Stomach (tissue), 4 donors: ENCODE results near the gene C1QTNF12.

Experiments used
- CTCF ChIP-seq, 7 experiments: fragments of 450-650 bp in 4 of 7; fragments of 200-600 bp in 3 of 7; sonication (generic) in 3 of 7; IDR thresholded peaks; one replicate each; pipeline ENCODE4 v1.5.1; 2016 to 2019; ENCODE audit warnings: antibody characterized with exemption in 7 of 7, control low read depth in 2 of 7, mild to moderate bottlenecking in 1 of 7
- EP300 ChIP-seq: sonication (generic); formaldehyde crosslinking; IDR thresholded peaks from one replicate; pipeline ENCODE4 v1.6.1; 2017; ENCODE audit warnings: antibody characterized with exemption
- POLR2A ChIP-seq, 4 donors: fragments of 450-650 bp; IDR thresholded peaks; one replicate each; pipeline ENCODE4 v1.6.1; 2016; ENCODE audit warnings: antibody characterized with exemption in 4 of 4, control low read depth in 2 of 4, mild to moderate bottlenecking in 1 of 4, moderate library complexity in 1 of 4
- POLR2AphosphoS5 ChIP-seq, 3 donors: sonication (generic); formaldehyde crosslinking; IDR thresholded peaks; one replicate each; pipeline ENCODE4 v1.6.1; 2016; ENCODE audit warnings: antibody characterized with exemption in 3 of 3

GRCh38 chr1:1218524-1219200 is 27.9 kb downstream of the C1QTNF12 start:
- TF ChIP-seq CTCF (IDR thresholded peaks at IDR 0.05) (no peak), POLR2AphosphoS5 (IDR thresholded peaks at IDR 0.05) (no peak), POLR2A (IDR thresholded peaks at IDR 0.05) (no peak), EP300 (no peak)
